ENCODE measurements around the gene UGT8. TPM values are rescaled to one million over a fixed set of nuclear protein-coding genes. Genes with fewer than 3 reads are reported as not detected.
"Not testable (repeated sequence)": the region's sequence is repeated elsewhere in the genome, so short reads cannot be mapped to it uniquely, and the experiment has no call there.

UGT8 gene
- total RNA-seq, 1 experiment from 2014 or later, result 1.2 TPM

- peak; percentile 92 for TF ChIP-seq CTCF (conservative IDR thresholded peaks at IDR 0.05; ENCODE audit: low read depth, low read length)
- no peak for TF ChIP-seq EZH2 (IDR thresholded peaks at IDR 0.05; ENCODE audit: borderline replicate concordance, low read depth, low read length, poor library complexity, severe bottlenecking)
- H3K4me3 ChIP-seq (ENCODE audit: low read depth, low read length, poor library complexity, severe bottlenecking), result no peak overlapping the region
- no peak overlapping the region for H3K27ac ChIP-seq (ENCODE audit: low read depth, low read length, poor library complexity, severe bottlenecking)
- ChIA-PET CTCF (interaction anchor here (1.0 kb wide), 1 partner anchor 242 kb away, joined by 4 read pairs; no protein-coding TSS in a partner anchor), POLR2A (ENCODE audit: low non-redundant PET) (interaction anchor here (0.7 kb wide), 1 partner anchor 193 kb away, joined by 3 read pairs; no protein-coding TSS in a partner anchor)
- no peaks in the 10 kb centered on the region for H3K9me3 ChIP-seq (ENCODE audit: low read depth, low read length, poor library complexity, severe bottlenecking)
- DNase-seq (ENCODE audit: low spot score), result peak; percentile 79
- no TSS peak for BruUV-seq (replicated peaks)
- intact Hi-C loops (cut with micrococcal nuclease; ENCODE audit: unreplicated experiment), result loop anchor here (1.0 kb wide), 1 partner anchor 273 kb away; no protein-coding TSS in a partner anchor
- H3K4me1 ChIP-seq (ENCODE audit: insufficient read depth, low read length, poor library complexity, severe bottlenecking), result no peaks in the 10 kb centered on the region
- no peaks in the 10 kb centered on the region for H3K36me3 ChIP-seq (ENCODE audit: insufficient read depth, low read length, poor library complexity, severe bottlenecking)
- H3K27me3 ChIP-seq (replicated peaks; ENCODE audit: insufficient read depth, low read depth, low read length, poor library complexity), result no peaks in the 10 kb centered on the region
Measured at GRCh38 chr4:114659386-114660008, 60.9 kb downstream of the UGT8 start.

- ChIA-PET CTCF (interaction anchor here (0.6 to 1.0 kb wide), 2 partner anchors 21 to 275 kb away, joined by 3 read pairs; no protein-coding TSS in a partner anchor), POLR2A (ENCODE audit: low non-redundant PET) (no interaction called here)
- Histone ChIP-seq H3K9me3 (ENCODE audit: low read depth, low read length, poor library complexity, severe bottlenecking) (no peaks in the 10 kb centered on the region), H3K4me3 (ENCODE audit: low read depth, low read length, poor library complexity, severe bottlenecking) (no peak overlapping the region), H3K27ac (ENCODE audit: low read depth, low read length, poor library complexity, severe bottlenecking) (no peak overlapping the region), H3K36me3 (ENCODE audit: insufficient read depth, low read length, poor library complexity, severe bottlenecking) (no peaks in the 10 kb centered on the region), H3K27me3 (replicated peaks; ENCODE audit: insufficient read depth, low read depth, low read length, poor library complexity) (no peaks in the 10 kb centered on the region), H3K4me1 (ENCODE audit: insufficient read depth, low read length, poor library complexity, severe bottlenecking) (no peaks in the 10 kb centered on the region)
- TF ChIP-seq EZH2 (IDR thresholded peaks at IDR 0.05; ENCODE audit: borderline replicate concordance, low read depth, low read length, poor library complexity, severe bottlenecking) (no peak), CTCF (conservative IDR thresholded peaks at IDR 0.05; ENCODE audit: low read depth, low read length) (no peak)
- no TSS peak for BruUV-seq (replicated peaks)
- no peak for DNase-seq (ENCODE audit: low spot score)
- intact Hi-C loops (cut with micrococcal nuclease; ENCODE audit: unreplicated experiment), result no loop called here
Measured at GRCh38 chr4:114663083-114663482, 64.5 kb downstream of the UGT8 start.

- no peak for DNase-seq (ENCODE audit: low spot score)
- no peak overlapping the region for H3K27ac ChIP-seq (ENCODE audit: low read depth, low read length, poor library complexity, severe bottlenecking)
- H3K4me3 ChIP-seq (ENCODE audit: low read depth, low read length, poor library complexity, severe bottlenecking), result no peak overlapping the region
- no peaks in the 10 kb centered on the region for H3K27me3 ChIP-seq (replicated peaks; ENCODE audit: insufficient read depth, low read depth, low read length, poor library complexity)
- CTCF ChIA-PET, result no interaction called here
- POLR2A ChIA-PET (ENCODE audit: low non-redundant PET), result no interaction called here
- no peaks in the 10 kb centered on the region for H3K36me3 ChIP-seq (ENCODE audit: insufficient read depth, low read length, poor library complexity, severe bottlenecking)
- BruUV-seq (replicated peaks), result no TSS peak
- intact Hi-C loops (cut with micrococcal nuclease; ENCODE audit: unreplicated experiment), result no loop called here
- no peaks in the 10 kb centered on the region for H3K9me3 ChIP-seq (ENCODE audit: low read depth, low read length, poor library complexity, severe bottlenecking)
- no peaks in the 10 kb centered on the region for H3K4me1 ChIP-seq (ENCODE audit: insufficient read depth, low read length, poor library complexity, severe bottlenecking)
- TF ChIP-seq EZH2 (IDR thresholded peaks at IDR 0.05; ENCODE audit: borderline replicate concordance, low read depth, low read length, poor library complexity, severe bottlenecking), result no peak
- no peak for TF ChIP-seq CTCF (conservative IDR thresholded peaks at IDR 0.05; ENCODE audit: low read depth, low read length)
Measured at GRCh38 chr4:114668577-114668976, 70.0 kb downstream of the UGT8 start.

- BruUV-seq (replicated peaks); H3K4me3 ChIP-seq (ENCODE audit: low read depth, low read length, poor library complexity, severe bottlenecking); H3K27me3 ChIP-seq (replicated peaks; ENCODE audit: insufficient read depth, low read depth, low read length, poor library complexity); H3K4me1 ChIP-seq (ENCODE audit: insufficient read depth, low read length, poor library complexity, severe bottlenecking); intact Hi-C loops (cut with micrococcal nuclease; ENCODE audit: unreplicated experiment); H3K36me3 ChIP-seq (ENCODE audit: insufficient read depth, low read length, poor library complexity, severe bottlenecking); H3K9me3 ChIP-seq (ENCODE audit: low read depth, low read length, poor library complexity, severe bottlenecking); DNase-seq (ENCODE audit: low spot score); H3K27ac ChIP-seq (ENCODE audit: low read depth, low read length, poor library complexity, severe bottlenecking); POLR2A ChIA-PET (ENCODE audit: low non-redundant PET); CTCF ChIA-PET: not testable (repeated sequence)
Measured at GRCh38 chr4:114670733-114671132, 72.1 kb downstream of the UGT8 start.
